HepG2 (cell line): Measurements from ENCODE around the gene CDKL2. TPM values are rescaled to one million over a fixed set of nuclear protein-coding genes. Genes with fewer than 3 reads are reported as not detected.

Experiments
- CEBPG ChIP-seq: IDR thresholded peaks from 2 replicates; pipeline ENCODE4 v1.6.1; 2016
- PTBP1 ChIP-seq: fragments of 200-400 bp; formaldehyde crosslinking; IDR thresholded peaks from 2 replicates; pipeline ENCODE4 v1.6.1; 2018; ENCODE audit warnings: low read length, low read depth; ENCODE audit not compliant: poor library complexity, severe bottlenecking
- ZBTB26 ChIP-seq: IDR thresholded peaks from 2 replicates; pipeline ENCODE4 v1.6.1; 2016; ENCODE audit warnings: missing compliant biosample characterization, missing genetic modification reagents, borderline replicate concordance
- ZNF335 ChIP-seq: sonication (generic); formaldehyde crosslinking; IDR thresholded peaks from 2 replicates; pipeline ENCODE4 v1.4.0; 2020; ENCODE audit warnings: missing genetic modification reagents
- ZNF549 ChIP-seq: sonication (generic); formaldehyde crosslinking; IDR thresholded peaks from 2 replicates; pipeline ENCODE4 v1.5.0; 2020; ENCODE audit warnings: missing genetic modification reagents
- ZNF552 ChIP-seq: sonication (generic); formaldehyde crosslinking; IDR thresholded peaks from 2 replicates; pipeline ENCODE4 v1.9.0; 2022; ENCODE audit warnings: missing genetic modification reagents, mild to moderate bottlenecking, borderline replicate concordance
- ZNF790 ChIP-seq: sonication (generic); formaldehyde crosslinking; IDR thresholded peaks from 2 replicates; pipeline ENCODE4 v1.8.0; 2022; ENCODE audit warnings: missing genetic modification reagents, mild to moderate bottlenecking, borderline replicate concordance
- ZSCAN30 ChIP-seq: sonication (generic); formaldehyde crosslinking; IDR thresholded peaks from 2 replicates; pipeline ENCODE4 v1.5.0; 2020; ENCODE audit warnings: mild to moderate bottlenecking, missing genetic modification reagents
- polyA plus RNA-seq, 8 experiments: library from polyadenylated mRNA; depleted of rRNA in 3 of 8; stranded (reverse) in 7 of 8; unstranded in 1 of 8; fragments of >200 nt; fragmentation: Illumina TruSeq in 4 of 8; extraction: Trizol in 4 of 8; gene quantifications; 2 replicates each; pipeline versions ENCODE4 v1.2.1 to v1.2.3, GENCODE V29; 2011 to 2016; ENCODE audit warnings: low read depth in 4 of 8, missing spikeins in 1 of 8, mixed read lengths in 1 of 8; ENCODE audit not compliant: insufficient read depth in 1 of 8
- total RNA-seq, 5 experiments: library from RNA; depleted of rRNA; stranded (reverse); fragments of >200 nt; fragmentation: Illumina TruSeq; extraction: Trizol; gene quantifications; 2 replicates each; pipeline ENCODE4 v1.2.3, GENCODE V29; 2016; ENCODE audit warnings: low read depth in 1 of 5
- TF ChIP-seq, protein P1 (sequence below): IDR thresholded peaks from 2 replicates; pipeline ENCODE4 v1.4.0; 2020; ENCODE audit warnings: mild to moderate bottlenecking, missing genetic modification reagents
- TF ChIP-seq, protein P2 (sequence below): sonication (generic); formaldehyde crosslinking; IDR thresholded peaks from 2 replicates; pipeline ENCODE4 v1.4.0; 2020; ENCODE audit warnings: missing genetic modification reagents
- TF ChIP-seq, protein P3 (sequence below): sonication (generic); formaldehyde crosslinking; IDR thresholded peaks from 2 replicates; pipeline ENCODE4 v1.4.0; 2020; ENCODE audit warnings: missing genetic modification reagents

CDKL2 gene
- total and polyA plus RNA-seq, 2 of the 13 experiments (the other 11 are each of a cell fraction or from before 2014, with no cell fraction given), result not detected

DNA sequence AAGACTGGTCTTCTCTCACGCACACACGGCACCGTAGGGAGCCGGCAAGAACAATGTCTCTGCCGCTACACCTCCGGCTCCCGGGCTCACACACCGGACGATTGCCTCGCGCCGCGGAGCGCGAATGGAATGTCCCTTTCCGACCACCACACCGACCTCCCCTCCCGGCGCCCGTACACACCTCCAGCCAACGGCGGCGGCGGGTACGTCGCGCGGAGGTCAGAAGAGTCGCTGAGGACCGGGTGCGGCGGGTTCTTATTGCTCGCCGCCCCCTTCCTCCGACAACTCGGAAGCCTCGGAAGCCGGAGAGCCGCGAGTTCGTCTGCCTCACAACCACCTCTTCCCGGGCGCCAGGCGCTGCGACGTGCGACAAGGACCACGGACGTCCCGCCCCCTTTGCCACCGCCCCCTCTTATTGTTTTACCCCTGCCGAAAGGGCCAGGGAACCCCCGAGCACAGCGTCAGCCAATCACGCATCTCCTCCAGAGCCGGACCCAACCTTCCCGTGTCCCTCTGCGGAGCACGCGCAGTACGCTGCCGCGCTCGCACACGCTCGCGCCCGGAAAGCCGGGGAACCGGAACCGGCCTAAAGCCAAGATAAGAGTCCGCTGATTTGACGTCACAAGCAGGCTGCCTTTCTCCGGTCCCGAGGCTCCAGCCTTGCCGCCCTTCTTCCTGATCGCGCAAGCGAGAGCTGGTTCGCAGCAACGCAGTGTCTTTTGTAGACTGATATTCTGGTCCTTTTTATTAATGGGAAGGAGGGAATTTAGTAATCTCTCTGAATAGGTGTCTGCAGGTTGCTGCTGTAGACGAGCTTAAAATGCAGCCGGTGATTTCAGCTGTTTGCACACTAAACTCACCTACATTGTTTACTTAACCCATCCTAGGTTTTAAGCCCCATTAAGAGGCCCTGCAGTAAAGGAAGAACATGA, 43.0 kb upstream of the CDKL2 start, which contains the start of gene G3BP2 (continued):
- TF ChIP-seq, protein P1, sequence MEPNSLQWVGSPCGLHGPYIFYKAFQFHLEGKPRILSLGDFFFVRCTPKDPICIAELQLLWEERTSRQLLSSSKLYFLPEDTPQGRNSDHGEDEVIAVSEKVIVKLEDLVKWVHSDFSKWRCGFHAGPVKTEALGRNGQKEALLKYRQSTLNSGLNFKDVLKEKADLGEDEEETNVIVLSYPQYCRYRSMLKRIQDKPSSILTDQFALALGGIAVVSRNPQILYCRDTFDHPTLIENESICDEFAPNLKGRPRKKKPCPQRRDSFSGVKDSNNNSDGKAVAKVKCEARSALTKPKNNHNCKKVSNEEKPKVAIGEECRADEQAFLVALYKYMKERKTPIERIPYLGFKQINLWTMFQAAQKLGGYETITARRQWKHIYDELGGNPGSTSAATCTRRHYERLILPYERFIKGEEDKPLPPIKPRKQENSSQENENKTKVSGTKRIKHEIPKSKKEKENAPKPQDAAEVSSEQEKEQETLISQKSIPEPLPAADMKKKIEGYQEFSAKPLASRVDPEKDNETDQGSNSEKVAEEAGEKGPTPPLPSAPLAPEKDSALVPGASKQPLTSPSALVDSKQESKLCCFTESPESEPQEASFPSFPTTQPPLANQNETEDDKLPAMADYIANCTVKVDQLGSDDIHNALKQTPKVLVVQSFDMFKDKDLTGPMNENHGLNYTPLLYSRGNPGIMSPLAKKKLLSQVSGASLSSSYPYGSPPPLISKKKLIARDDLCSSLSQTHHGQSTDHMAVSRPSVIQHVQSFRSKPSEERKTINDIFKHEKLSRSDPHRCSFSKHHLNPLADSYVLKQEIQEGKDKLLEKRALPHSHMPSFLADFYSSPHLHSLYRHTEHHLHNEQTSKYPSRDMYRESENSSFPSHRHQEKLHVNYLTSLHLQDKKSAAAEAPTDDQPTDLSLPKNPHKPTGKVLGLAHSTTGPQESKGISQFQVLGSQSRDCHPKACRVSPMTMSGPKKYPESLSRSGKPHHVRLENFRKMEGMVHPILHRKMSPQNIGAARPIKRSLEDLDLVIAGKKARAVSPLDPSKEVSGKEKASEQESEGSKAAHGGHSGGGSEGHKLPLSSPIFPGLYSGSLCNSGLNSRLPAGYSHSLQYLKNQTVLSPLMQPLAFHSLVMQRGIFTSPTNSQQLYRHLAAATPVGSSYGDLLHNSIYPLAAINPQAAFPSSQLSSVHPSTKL (CRISPR knock-in tag), result peak; percentile 52; the same call in 1 of the 2 replicates
- TF ChIP-seq ZNF335 (CRISPR knock-in tag), result peak; percentile 47; the same call in 1 of the 2 replicates
- TF ChIP-seq ZNF790 (CRISPR knock-in tag), result 0 out of 2 replicates have a peak, but pooled peaks have one; percentile 9
- TF ChIP-seq, protein P2, sequence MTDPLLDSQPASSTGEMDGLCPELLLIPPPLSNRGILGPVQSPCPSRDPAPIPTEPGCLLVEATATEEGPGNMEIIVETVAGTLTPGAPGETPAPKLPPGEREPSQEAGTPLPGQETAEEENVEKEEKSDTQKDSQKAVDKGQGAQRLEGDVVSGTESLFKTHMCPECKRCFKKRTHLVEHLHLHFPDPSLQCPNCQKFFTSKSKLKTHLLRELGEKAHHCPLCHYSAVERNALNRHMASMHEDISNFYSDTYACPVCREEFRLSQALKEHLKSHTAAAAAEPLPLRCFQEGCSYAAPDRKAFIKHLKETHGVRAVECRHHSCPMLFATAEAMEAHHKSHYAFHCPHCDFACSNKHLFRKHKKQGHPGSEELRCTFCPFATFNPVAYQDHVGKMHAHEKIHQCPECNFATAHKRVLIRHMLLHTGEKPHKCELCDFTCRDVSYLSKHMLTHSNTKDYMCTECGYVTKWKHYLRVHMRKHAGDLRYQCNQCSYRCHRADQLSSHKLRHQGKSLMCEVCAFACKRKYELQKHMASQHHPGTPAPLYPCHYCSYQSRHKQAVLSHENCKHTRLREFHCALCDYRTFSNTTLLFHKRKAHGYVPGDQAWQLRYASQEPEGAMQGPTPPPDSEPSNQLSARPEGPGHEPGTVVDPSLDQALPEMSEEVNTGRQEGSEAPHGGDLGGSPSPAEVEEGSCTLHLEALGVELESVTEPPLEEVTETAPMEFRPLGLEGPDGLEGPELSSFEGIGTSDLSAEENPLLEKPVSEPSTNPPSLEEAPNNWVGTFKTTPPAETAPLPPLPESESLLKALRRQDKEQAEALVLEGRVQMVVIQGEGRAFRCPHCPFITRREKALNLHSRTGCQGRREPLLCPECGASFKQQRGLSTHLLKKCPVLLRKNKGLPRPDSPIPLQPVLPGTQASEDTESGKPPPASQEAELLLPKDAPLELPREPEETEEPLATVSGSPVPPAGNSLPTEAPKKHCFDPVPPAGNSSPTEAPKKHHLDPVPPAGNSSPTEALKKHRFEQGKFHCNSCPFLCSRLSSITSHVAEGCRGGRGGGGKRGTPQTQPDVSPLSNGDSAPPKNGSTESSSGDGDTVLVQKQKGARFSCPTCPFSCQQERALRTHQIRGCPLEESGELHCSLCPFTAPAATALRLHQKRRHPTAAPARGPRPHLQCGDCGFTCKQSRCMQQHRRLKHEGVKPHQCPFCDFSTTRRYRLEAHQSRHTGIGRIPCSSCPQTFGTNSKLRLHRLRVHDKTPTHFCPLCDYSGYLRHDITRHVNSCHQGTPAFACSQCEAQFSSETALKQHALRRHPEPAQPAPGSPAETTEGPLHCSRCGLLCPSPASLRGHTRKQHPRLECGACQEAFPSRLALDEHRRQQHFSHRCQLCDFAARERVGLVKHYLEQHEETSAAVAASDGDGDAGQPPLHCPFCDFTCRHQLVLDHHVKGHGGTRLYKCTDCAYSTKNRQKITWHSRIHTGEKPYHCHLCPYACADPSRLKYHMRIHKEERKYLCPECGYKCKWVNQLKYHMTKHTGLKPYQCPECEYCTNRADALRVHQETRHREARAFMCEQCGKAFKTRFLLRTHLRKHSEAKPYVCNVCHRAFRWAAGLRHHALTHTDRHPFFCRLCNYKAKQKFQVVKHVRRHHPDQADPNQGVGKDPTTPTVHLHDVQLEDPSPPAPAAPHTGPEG, result no peak
- no peak for TF ChIP-seq PTBP1
- TF ChIP-seq CEBPG, result no peak; the same call in 1 of the 2 replicates
- no peak; the same call in none of the 2 replicates for TF ChIP-seq ZSCAN30 (CRISPR knock-in tag)
- TF ChIP-seq, protein P3, sequence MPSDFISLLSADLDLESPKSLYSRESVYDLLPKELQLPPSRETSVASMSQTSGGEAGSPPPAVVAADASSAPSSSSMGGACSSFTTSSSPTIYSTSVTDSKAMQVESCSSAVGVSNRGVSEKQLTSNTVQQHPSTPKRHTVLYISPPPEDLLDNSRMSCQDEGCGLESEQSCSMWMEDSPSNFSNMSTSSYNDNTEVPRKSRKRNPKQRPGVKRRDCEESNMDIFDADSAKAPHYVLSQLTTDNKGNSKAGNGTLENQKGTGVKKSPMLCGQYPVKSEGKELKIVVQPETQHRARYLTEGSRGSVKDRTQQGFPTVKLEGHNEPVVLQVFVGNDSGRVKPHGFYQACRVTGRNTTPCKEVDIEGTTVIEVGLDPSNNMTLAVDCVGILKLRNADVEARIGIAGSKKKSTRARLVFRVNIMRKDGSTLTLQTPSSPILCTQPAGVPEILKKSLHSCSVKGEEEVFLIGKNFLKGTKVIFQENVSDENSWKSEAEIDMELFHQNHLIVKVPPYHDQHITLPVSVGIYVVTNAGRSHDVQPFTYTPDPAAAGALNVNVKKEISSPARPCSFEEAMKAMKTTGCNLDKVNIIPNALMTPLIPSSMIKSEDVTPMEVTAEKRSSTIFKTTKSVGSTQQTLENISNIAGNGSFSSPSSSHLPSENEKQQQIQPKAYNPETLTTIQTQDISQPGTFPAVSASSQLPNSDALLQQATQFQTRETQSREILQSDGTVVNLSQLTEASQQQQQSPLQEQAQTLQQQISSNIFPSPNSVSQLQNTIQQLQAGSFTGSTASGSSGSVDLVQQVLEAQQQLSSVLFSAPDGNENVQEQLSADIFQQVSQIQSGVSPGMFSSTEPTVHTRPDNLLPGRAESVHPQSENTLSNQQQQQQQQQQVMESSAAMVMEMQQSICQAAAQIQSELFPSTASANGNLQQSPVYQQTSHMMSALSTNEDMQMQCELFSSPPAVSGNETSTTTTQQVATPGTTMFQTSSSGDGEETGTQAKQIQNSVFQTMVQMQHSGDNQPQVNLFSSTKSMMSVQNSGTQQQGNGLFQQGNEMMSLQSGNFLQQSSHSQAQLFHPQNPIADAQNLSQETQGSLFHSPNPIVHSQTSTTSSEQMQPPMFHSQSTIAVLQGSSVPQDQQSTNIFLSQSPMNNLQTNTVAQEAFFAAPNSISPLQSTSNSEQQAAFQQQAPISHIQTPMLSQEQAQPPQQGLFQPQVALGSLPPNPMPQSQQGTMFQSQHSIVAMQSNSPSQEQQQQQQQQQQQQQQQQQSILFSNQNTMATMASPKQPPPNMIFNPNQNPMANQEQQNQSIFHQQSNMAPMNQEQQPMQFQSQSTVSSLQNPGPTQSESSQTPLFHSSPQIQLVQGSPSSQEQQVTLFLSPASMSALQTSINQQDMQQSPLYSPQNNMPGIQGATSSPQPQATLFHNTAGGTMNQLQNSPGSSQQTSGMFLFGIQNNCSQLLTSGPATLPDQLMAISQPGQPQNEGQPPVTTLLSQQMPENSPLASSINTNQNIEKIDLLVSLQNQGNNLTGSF (CRISPR knock-in tag), result peak; percentile 81
- no peak for TF ChIP-seq ZBTB26 (CRISPR knock-in tag)
- TF ChIP-seq ZNF549 (CRISPR knock-in tag), result no peak
- TF ChIP-seq ZNF552 (CRISPR knock-in tag), result no peak
